Right cardiac atrium (tissue), 5 donors: Measurements from ENCODE around the gene ANO3. TPM values are rescaled to one million over a fixed set of nuclear protein-coding genes. Genes with fewer than 3 reads are reported as not detected.

Source experiments
- ATAC-seq, 2 donors: fragments of 200-7000 bp; cut with Tn5 transposase; one replicate each; pipeline versions ENCODE4 v1.8.0 to v1.9.1; 2020; ENCODE audit warnings: moderate library complexity in 2 of 2, mild to moderate bottlenecking in 1 of 2
- DNase-seq, 3 donors: peaks; one replicate each; pipeline ENCODE4 v3.0.0-alpha.2; 2020
- H3K27ac ChIP-seq: one replicate; pipeline ENCODE4 v1.5.1; 2013; ENCODE audit warnings: mild to moderate bottlenecking, low read length, control low read depth, moderate library complexity
- H3K27me3 ChIP-seq: one replicate; pipeline ENCODE4 v1.6.1; 2013; ENCODE audit not compliant: control insufficient read depth, insufficient read depth
- H3K4me1 ChIP-seq: one replicate; pipeline ENCODE4 v1.6.1; 2013; ENCODE audit warnings: low read length; ENCODE audit not compliant: control insufficient read depth, insufficient read depth
- H3K4me3 ChIP-seq: one replicate; pipeline ENCODE4 v1.5.1; 2013; ENCODE audit warnings: low read length, control low read depth
- H3K9me3 ChIP-seq: one replicate; pipeline ENCODE4 v1.6.1; 2013; ENCODE audit warnings: low read length; ENCODE audit not compliant: control insufficient read depth
- WGBS: extraction: QIAGEN DNeasy Blood & Tissue Kit; methylation state at CpG from one replicate; pipeline ENCODE4 v1.1.7; 2013; 5-methylcytosine and 5-hydroxymethylcytosine counted together
- intact Hi-C, 4 donors: fragments of 100-400 bp; cut with DNase I; formaldehyde crosslinking; loops; one replicate each; pipeline versions ENCODE4 v1.11.0 to v1.14.0; 2022 to 2023
- polyA plus RNA-seq: library from polyadenylated mRNA; stranded (reverse); fragments of 200-250 nt; gene quantifications from one replicate; pipeline ENCODE4 v1.2.3, GENCODE V29; 2013
- total RNA-seq, 4 donors: library from RNA; stranded (reverse); fragmentation: NEBNext Ultra II Directional; extraction: Animal tissue kit (Norgen Biotek cat#: 25700); gene quantifications; one replicate each; pipeline ENCODE4 v1.2.1, GENCODE V29; 2021
- donor health status: healthy with polysubstance abuse.
- donor health status: DM: no; HTN: yes; CAD: no.
- donor health status: DM: no; HTN: no; CAD: no.
- donor health status: DM: no; HTN: yes; CAD: no; lungs with severe emphysema.
- donor health status: DM: yes; HTN: yes; CAD: no.

ANO3 gene
- total and polyA plus RNA-seq, 5 donors, result 0.06 to 1.6 (median 0.35) TPM

DNA sequence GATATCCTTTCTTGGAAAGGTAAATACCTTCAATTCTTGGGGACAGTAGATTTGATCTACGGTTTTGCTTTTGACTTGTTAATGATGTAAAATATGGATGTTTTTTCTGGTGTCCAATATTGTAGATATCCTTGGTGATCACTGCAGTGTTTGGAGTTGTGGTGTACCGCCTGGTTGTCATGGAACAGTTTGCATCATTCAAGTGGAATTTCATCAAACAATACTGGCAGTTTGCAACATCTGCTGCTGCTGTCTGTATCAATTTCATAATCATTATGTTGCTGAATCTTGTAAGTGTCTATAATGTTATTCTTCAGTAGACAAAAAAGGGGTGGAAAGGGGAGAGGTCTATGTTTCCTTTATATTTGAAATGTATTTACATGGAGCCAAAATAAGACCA, 267.5 kb downstream of the ANO3 start:
- Histone ChIP-seq H3K27me3 (no peaks in the 10 kb centered on the region), H3K4me1 (no peaks in the 10 kb centered on the region), H3K9me3 (no peaks in the 10 kb centered on the region), H3K27ac (no peak overlapping the region), H3K4me3 (no peak overlapping the region)
- DNase-seq (no peak), ATAC-seq (no peak)
- intact Hi-C loops, result no loop called here
- WGBS, result 63% methylated on average over 2 of the region's 2 CpGs

DNA sequence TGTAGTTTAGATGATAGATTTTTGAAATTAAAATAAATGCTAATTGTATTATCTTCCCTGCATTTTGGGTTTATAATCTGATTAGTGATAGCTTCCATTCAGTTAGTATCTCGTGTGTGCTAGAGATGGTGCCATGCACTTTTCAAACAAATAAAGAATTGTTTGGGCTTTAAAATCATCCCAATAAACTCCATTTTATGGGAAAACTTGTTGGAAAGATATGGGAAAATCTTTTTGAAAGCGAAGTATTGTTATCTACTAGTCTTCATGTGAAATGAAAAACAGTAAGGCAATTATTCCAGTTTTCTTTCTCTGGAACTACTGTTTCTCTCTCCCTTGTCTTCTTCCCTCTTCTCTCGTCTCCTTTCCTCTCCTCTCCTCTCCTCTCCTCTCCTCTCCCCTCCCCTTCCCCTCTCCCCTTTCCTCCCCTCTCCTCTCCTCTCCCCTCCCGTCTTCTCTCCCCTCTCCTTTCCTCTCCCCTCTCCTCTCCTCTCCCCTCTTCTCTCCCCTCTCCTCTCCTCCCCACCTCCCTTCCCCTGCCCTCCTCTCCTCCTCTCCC, 268.0 kb downstream of the ANO3 start:
- no peak overlapping the region for H3K4me3 ChIP-seq
- H3K27me3 ChIP-seq, result no peaks in the 10 kb centered on the region
- WGBS, result 60% methylated on average over 3 of the region's 4 CpGs
- no peaks in the 10 kb centered on the region for H3K4me1 ChIP-seq
- no peak overlapping the region for H3K27ac ChIP-seq
- intact Hi-C loops, result no loop called here
- ATAC-seq (no peak), DNase-seq (no peak)
- no peaks in the 10 kb centered on the region for H3K9me3 ChIP-seq

DNA sequence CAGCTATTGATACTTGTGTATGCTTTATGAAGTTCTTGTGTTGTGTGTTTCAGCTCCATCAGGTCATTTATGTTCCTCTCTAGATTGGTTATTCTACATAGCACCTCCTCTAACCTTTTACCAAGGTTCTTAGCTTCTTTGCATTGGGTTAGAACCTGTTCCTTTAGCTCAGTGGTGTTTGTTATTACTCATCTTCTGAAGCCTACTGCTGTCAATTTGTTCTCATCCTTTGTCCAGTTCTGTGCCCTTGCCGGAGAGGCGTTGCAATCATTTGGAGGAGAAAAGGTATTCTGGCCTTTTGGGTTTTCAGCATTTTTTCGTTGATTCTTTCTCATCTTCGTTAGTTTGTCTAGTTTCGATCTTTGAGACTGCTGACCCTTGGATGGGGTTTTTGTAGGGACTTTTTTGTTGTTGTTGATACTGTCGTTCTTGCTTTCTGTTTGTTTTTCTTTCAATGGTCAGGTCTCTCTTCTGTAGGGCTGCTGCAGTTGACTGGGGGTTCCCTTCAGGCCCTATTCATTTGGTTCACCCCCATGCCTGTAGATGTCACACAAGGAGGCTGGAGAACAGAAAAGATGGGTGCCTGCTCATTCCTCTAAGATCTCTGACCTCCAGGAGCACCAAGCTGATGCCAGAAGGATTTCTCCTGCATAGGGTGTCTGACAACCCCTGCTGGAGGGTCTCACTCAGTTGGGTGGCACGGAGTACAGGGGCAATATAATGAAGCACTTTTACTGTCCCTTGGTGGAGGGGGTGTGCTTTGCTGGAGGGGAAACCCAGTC, 276.0 kb downstream of the ANO3 start:
- H3K27me3 ChIP-seq, result no peaks in the 10 kb centered on the region
- H3K4me3 ChIP-seq, result no peak overlapping the region
- intact Hi-C loops, result no loop called here
- H3K4me1 ChIP-seq, result no peaks in the 10 kb centered on the region
- ATAC-seq (no peak), DNase-seq (no peak)
- H3K9me3 ChIP-seq, result no peaks in the 10 kb centered on the region
- no peak overlapping the region for H3K27ac ChIP-seq
- 73% methylated on average over 7 of the region's 7 CpGs for WGBS

DNA sequence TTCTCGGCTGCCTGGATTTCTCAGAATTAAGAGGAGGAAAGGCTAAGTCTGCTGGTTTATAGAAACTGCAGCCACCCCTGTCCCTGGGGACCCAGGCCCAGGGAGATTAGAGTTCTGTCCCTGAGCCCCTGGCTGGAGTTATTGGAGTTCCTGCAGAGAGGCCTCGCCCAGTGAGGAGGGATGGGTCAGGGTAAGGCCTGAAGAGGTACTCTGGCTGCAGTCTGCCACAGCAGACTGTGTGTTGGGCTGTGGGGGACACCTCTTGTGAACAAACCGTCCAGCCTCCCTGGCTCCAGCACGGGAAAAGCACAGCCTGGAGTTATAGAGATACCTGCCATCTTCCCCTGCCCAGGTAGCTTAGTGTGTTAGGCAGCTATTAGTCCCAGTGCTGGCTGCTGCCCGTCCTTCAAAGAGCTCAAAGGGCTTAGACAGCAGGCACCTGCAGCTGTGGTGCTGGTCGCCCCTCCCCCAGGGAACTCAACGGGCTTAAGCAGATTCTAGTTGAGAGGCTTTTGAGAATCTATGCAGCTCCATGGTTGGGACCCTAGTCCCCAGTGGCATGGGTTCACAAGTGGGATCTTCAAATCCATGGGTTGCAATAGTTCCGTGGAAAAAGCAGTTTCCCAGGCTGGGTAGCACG, 276.7 kb downstream of the ANO3 start:
- no peaks in the 10 kb centered on the region for H3K27me3 ChIP-seq
- ATAC-seq, result no peak
- intact Hi-C loops, result no loop called here
- H3K27ac ChIP-seq, result no peak overlapping the region
- DNase-seq, result no peak
- no peaks in the 10 kb centered on the region for H3K4me1 ChIP-seq
- WGBS, result 82% methylated on average over 9 of the region's 9 CpGs
- no peak overlapping the region for H3K4me3 ChIP-seq
- H3K9me3 ChIP-seq, result peaks cover under 1% of the 10 kb centered on the region

DNA sequence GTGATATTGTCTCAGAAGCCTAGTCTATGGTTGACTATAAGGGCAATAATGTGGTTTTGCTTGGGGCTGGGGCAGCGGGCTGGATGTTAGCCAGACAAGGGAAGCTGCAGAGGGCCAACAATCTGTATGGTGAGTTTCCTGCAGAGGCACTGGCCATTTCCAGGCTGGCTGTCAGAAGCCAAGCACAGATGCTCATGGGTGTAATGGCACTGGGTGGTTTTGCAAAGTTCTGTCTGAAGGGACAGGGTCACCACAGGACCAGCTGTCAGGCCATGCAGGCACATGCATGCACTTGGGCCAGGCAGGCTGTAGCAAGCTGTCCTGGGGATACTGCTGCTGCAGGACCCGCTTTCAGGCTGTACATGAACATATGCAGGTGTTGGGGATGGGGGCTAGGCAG, 281.8 kb downstream of the ANO3 start:
- Histone ChIP-seq H3K4me1 (no peaks in the 10 kb centered on the region), H3K27ac (no peak overlapping the region), H3K4me3 (no peak overlapping the region), H3K9me3 (peaks cover 2% of the 10 kb centered on the region), H3K27me3 (no peaks in the 10 kb centered on the region)
- WGBS, result 85% methylated on average over 2 of the region's 2 CpGs
- ATAC-seq (no peak), DNase-seq (no peak)
- intact Hi-C loops, result no loop called here

DNA sequence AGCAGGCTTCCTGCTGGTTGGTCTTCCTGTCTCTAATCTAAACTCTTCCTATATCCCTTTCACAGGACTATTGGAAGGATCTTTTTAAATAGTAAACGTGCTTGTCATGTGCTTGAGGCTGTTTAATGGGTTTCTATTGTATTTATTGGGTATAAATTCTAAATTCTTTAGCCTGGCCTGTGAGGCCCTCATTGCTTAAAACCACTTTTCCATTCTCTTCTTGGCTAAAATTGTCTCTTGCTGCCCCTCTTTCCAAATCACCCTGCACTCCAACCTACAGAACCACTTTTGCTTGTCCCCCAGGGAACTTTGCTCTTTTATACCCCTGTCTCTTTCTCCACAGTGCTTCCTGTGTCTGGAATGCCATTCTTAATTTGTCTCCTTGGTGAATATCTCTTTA, 286.5 kb downstream of the ANO3 start:
- H3K9me3 ChIP-seq, result peaks cover 2% of the 10 kb centered on the region
- DNase-seq (no peak), ATAC-seq (no peak)
- no peaks in the 10 kb centered on the region for H3K4me1 ChIP-seq
- intact Hi-C loops, result no loop called here
- WGBS, result 25% methylated on average over 1 of the region's 1 CpG
- H3K27me3 ChIP-seq, result no peaks in the 10 kb centered on the region
- no peak overlapping the region for H3K4me3 ChIP-seq
- H3K27ac ChIP-seq, result no peak overlapping the region

DNA sequence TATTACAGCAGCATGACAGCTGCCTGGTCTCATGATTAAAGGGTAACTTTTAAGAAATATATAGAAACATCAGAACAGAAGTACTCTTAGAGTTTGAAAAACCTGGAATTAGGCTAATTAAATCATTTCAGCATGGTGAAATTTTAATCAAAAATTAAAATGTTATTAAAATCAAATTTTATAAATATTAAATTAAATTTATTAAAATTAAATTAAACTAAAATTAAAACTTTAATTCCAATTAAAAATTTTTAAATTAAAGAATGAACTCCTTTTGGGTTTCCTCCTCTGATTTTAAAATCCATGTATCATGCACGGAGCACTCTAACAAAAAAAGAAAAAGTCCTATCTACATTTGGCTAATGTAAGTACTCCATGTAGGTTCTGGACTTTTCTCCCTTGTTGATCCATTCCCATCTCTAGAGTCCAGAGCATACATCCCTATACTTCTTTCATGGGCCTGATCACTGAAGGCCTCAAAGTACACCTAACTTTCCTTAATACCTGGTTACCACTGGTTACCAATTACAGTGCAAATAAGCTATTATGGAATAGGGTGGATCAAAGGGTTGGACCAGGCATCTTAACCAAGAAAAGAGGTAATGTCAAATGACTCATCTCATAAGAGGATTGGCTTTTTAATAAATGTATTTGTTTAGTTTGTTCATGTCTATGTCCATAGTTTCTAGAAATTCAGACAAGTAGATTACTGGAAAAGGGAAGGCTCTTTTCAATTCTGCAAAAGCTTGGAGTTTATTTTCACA, 288.5 kb downstream of the ANO3 start:
- intact Hi-C loops, result no loop called here
- Histone ChIP-seq H3K27me3 (no peaks in the 10 kb centered on the region), H3K4me3 (no peak overlapping the region), H3K4me1 (no peaks in the 10 kb centered on the region), H3K9me3 (no peaks in the 10 kb centered on the region), H3K27ac (no peak overlapping the region)
- WGBS, result 86% methylated on average over 1 of the region's 1 CpG
- no peak for DNase-seq
- ATAC-seq, result no peak

DNA sequence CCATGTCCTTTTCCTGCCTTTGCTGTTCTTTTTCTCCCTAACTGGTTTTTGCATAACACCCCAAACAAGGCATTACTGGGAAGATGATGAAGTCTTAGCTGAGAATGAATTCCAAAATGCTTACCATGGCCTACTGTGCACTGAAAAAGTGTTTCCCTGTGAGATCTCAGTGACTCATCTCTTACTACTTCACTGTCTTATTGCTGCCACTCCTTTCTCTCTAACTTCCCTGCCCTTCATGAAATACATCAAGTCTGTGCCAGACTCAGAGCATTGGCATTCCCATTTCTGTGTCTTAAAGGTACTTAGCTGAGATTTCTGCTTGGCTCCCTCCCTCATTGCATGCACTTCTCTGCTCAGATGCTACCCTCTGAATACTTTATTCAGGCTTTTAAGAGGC, 289.2 kb downstream of the ANO3 start:
- intact Hi-C loops, result no loop called here
- Histone ChIP-seq H3K9me3 (no peaks in the 10 kb centered on the region), H3K27ac (no peak overlapping the region), H3K27me3 (no peaks in the 10 kb centered on the region), H3K4me3 (no peak overlapping the region), H3K4me1 (no peaks in the 10 kb centered on the region)
- DNase-seq, result no peak
- ATAC-seq, result no peak

DNA sequence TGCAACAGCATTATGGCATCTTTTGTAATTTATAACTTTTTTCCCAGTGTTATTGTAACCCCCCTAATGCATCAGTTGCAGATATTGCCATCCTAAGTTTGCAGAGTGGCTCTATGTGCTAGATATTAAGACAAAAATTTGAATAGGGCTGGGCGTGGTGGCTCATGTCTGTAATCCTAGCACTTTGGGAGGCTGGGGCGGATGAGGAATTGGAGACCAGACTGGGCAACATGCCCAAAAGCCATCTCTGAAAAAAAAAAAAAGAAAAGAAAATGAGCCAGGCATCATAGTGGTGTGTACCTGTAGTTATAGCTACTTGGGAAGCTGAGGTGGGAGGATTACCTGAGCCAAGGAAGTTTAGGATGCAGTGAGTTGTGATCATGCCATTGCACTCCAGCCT, 290.3 kb downstream of the ANO3 start:
- Histone ChIP-seq H3K4me3 (no peak overlapping the region), H3K4me1 (no peaks in the 10 kb centered on the region), H3K27ac (no peak overlapping the region), H3K27me3 (no peaks in the 10 kb centered on the region), H3K9me3 (no peaks in the 10 kb centered on the region)
- WGBS, result 85% methylated on average over 2 of the region's 2 CpGs
- intact Hi-C loops, result no loop called here
- no peak for ATAC-seq
- DNase-seq, result no peak

DNA sequence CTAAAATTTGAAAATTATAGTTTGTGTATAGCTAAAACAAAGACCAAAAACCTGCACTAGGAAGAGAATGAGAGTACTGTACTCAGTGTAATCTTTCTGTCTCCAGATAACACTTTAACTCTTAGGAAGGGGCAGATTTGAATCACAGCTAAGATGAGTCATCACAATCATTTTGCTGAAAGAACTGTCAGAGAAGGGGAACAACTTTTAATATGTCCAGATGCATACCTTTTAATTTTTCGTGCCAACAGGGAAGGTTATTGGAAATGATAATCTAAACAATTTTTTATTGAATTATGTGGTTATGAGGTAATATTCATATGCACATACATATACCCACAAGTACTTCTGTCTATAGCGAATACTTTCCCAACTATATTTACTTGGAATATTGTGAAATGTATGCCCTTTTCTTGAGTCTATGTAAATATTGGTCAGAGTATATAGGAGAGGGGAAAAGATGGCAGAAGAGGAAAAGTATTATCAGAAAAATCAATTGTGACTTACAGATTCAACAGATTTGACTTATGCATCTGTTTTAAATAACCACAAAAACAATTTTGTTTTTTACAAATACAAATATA, 291.2 kb downstream of the ANO3 start:
- Histone ChIP-seq H3K27ac (no peak overlapping the region), H3K4me1 (no peaks in the 10 kb centered on the region), H3K27me3 (no peaks in the 10 kb centered on the region), H3K4me3 (no peak overlapping the region), H3K9me3 (no peaks in the 10 kb centered on the region)
- intact Hi-C loops, result no loop called here
- DNase-seq, result no peak
- WGBS, result 47% methylated on average over 2 of the region's 2 CpGs
- no peak for ATAC-seq

DNA sequence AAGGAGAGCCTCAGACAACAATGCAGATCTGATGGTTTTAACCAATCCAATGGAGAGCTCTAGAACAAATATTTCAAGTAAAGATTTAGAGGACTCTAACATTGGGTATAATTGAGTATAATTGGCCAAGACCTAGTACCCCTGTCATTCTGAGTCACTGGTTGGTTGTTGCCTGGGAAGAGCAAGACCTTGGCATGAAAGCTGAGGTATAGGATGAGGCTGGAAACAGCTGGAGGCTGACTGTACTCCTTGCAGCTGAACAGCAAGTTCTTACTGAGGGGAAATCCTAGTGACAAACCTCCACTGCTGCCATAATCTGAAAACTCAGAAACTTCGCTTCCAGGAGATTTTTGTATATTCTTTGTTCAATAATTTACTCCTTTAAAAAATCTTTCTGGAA, 294.4 kb downstream of the ANO3 start:
- DNase-seq, result no peak
- H3K27ac ChIP-seq, result no peak overlapping the region
- H3K4me3 ChIP-seq, result no peak overlapping the region
- intact Hi-C loops, result no loop called here
- H3K9me3 ChIP-seq, result no peaks in the 10 kb centered on the region
- WGBS, result 82% methylated on average over 1 of the region's 1 CpG
- ATAC-seq, result no peak
- no peaks in the 10 kb centered on the region for H3K27me3 ChIP-seq
- no peaks in the 10 kb centered on the region for H3K4me1 ChIP-seq
